Osteoblast (primary cell): ENCODE data around the gene PCED1B. TPM values are rescaled to one million over a fixed set of nuclear protein-coding genes. Genes with fewer than 3 reads are reported as not detected.

ENCODE experiments used
- DNase-seq: peaks from one replicate; pipeline ENCODE4 v3.0.0; 2011; ENCODE audit warnings: low spot score, mixed read lengths; ENCODE audit not compliant: insufficient read length; ENCODE audit errors: missing footprints
- H2AFZ ChIP-seq: 2 replicates; pipeline ENCODE4 v1.6.0; 2011; ENCODE audit warnings: mild to moderate bottlenecking, low read length
- H3K27ac ChIP-seq: 2 replicates; pipeline ENCODE4 v1.5.1; 2011; ENCODE audit warnings: mild to moderate bottlenecking, low read depth, low read length, moderate library complexity
- H3K27me3 ChIP-seq: 2 replicates; pipeline ENCODE4 v1.6.0; 2012; ENCODE audit warnings: mild to moderate bottlenecking, control low read depth, inconsistent platforms, low read length, moderate library complexity; ENCODE audit not compliant: insufficient read depth
- H3K36me3 ChIP-seq: 2 replicates; pipeline ENCODE4 v1.5.1; 2011; ENCODE audit warnings: mild to moderate bottlenecking, low read length, control low read depth, moderate library complexity; ENCODE audit not compliant: insufficient read depth
- H3K4me1 ChIP-seq: 2 replicates; pipeline ENCODE4 v1.5.1; 2011; ENCODE audit warnings: mild to moderate bottlenecking, low read length, control low read depth, moderate library complexity; ENCODE audit not compliant: insufficient read depth
- H3K4me2 ChIP-seq: 2 replicates; pipeline ENCODE4 v1.6.0; 2011; ENCODE audit warnings: mild to moderate bottlenecking, low read length; ENCODE audit not compliant: insufficient read depth
- H3K4me3 ChIP-seq: fragments of 200-600 bp; sonication (generic); 3 replicates; pipeline ENCODE4 v1.5.1; 2012; ENCODE audit warnings: mild to moderate bottlenecking, low read length, inconsistent platforms; ENCODE audit not compliant: insufficient read depth
- H3K79me2 ChIP-seq: 2 replicates; pipeline ENCODE4 v1.6.0; 2012; ENCODE audit warnings: mild to moderate bottlenecking, low read length, control low read depth, inconsistent platforms; ENCODE audit not compliant: insufficient read depth
- H3K9me3 ChIP-seq: 2 replicates; pipeline ENCODE4 v1.5.1; 2011; ENCODE audit warnings: low read depth, low read length, control low read depth
- H4K20me1 ChIP-seq: 2 replicates; pipeline ENCODE4 v1.6.0; 2012; ENCODE audit warnings: mild to moderate bottlenecking, low read length, control low read depth; ENCODE audit not compliant: insufficient read depth
- total RNA-seq: library from RNA; depleted of rRNA; stranded (reverse); fragments of >200 nt; gene quantifications from 2 replicates; pipeline ENCODE4 v1.2.3, GENCODE V29; 2012
- TF ChIP-seq, protein P1 (sequence below): IDR thresholded peaks from 2 replicates; pipeline ENCODE4 v1.5.1; 2011; ENCODE audit warnings: mild to moderate bottlenecking, low read depth, low read length, moderate library complexity; ENCODE audit errors: extremely low read depth

Gene PCED1B
- total RNA-seq, 1 donor = 0.36 TPM

DNA sequence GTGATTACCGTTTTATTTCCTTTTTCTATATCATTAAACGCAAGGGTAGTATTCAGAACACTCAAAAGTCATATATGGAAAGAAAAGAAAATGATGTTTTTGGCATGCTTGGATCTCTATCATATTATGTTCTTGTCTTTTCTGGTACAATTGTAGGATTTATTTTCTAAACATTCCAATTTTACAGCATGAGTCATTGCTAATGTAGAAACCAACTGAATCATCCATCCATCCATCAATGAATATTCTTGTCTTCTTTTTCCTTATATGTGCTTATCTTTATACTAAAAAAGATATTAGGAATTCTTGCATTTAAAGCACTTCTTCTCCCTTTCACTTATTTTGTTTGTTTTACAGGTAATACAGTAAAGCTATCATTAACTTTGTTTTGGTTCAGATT, 20.7 kb downstream of the PCED1B start:
- TF ChIP-seq, protein P1, sequence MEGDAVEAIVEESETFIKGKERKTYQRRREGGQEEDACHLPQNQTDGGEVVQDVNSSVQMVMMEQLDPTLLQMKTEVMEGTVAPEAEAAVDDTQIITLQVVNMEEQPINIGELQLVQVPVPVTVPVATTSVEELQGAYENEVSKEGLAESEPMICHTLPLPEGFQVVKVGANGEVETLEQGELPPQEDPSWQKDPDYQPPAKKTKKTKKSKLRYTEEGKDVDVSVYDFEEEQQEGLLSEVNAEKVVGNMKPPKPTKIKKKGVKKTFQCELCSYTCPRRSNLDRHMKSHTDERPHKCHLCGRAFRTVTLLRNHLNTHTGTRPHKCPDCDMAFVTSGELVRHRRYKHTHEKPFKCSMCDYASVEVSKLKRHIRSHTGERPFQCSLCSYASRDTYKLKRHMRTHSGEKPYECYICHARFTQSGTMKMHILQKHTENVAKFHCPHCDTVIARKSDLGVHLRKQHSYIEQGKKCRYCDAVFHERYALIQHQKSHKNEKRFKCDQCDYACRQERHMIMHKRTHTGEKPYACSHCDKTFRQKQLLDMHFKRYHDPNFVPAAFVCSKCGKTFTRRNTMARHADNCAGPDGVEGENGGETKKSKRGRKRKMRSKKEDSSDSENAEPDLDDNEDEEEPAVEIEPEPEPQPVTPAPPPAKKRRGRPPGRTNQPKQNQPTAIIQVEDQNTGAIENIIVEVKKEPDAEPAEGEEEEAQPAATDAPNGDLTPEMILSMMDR = no peak
- no peak overlapping the region for H3K27ac ChIP-seq
- no peak for DNase-seq
- no peaks in the 10 kb centered on the region for H4K20me1 ChIP-seq
- H3K4me1 ChIP-seq = peaks cover 45% of the 10 kb centered on the region
- no peak overlapping the region for H2AFZ ChIP-seq
- H3K79me2 ChIP-seq = no peaks in the 10 kb centered on the region
- no peaks in the 10 kb centered on the region for H3K36me3 ChIP-seq
- no peaks in the 10 kb centered on the region for H3K9me3 ChIP-seq
- no peak overlapping the region for H3K4me2 ChIP-seq
- H3K4me3 ChIP-seq = no peak overlapping the region
- H3K27me3 ChIP-seq = no peaks in the 10 kb centered on the region

GRCh38 chr12:47102406-47102805, 23.0 kb downstream of the PCED1B start:
- no peak overlapping the region for H3K4me3 ChIP-seq
- H3K27ac ChIP-seq = peak overlapping the region; percentile 55
- TF ChIP-seq, protein P1 = no peak
- no peak overlapping the region for H2AFZ ChIP-seq
- H3K36me3 ChIP-seq = no peaks in the 10 kb centered on the region
- H3K4me2 ChIP-seq = no peak overlapping the region
- no peaks in the 10 kb centered on the region for H3K9me3 ChIP-seq
- no peaks in the 10 kb centered on the region for H3K79me2 ChIP-seq
- no peaks in the 10 kb centered on the region for H4K20me1 ChIP-seq
- DNase-seq = no peak
- peaks cover 24% of the 10 kb centered on the region for H3K4me1 ChIP-seq
- H3K27me3 ChIP-seq = no peaks in the 10 kb centered on the region

DNA sequence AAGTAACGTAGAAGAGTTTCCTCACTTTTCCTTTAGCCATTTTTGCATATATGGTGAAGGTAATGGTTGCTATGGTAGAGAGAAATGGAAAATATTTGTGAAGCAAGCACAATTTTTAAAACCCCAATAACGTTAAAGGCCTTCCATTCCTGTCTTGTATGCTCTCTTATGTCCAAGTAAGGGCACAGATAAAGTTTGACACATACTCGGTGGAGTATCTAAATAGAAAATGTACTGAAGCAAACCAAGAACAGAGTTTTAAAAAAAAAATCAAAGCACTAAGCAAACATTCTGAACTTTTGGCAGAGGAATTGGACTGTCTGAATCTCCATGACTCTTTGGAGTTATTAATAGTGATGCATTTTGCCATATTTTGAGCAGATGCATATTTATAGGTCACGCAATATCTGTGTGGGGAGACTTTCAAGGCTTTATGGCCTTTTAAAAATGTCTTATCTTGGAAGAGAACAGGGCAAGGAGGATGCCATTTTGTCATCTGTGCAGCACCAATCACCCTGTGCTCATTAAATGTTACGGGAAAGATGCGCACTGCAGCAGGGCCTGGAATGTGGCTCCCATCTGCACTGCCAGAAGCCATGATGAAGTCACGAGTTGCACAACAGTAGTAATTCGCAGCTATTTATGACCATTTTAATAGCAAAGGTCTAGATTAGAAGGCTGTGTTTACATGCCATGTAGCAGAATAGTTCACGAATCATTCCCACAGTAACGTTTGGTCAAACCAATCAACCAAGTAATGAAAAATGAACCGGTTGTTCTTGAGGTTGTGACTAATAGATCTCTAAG, 23.6 kb downstream of the PCED1B start:
- DNase-seq = no peak
- no peaks in the 10 kb centered on the region for H3K79me2 ChIP-seq
- H2AFZ ChIP-seq = no peak overlapping the region
- no peaks in the 10 kb centered on the region for H4K20me1 ChIP-seq
- no peak overlapping the region for H3K4me2 ChIP-seq
- H3K27me3 ChIP-seq = no peaks in the 10 kb centered on the region
- H3K9me3 ChIP-seq = no peaks in the 10 kb centered on the region
- TF ChIP-seq, protein P1 = no peak
- no peaks in the 10 kb centered on the region for H3K36me3 ChIP-seq
- H3K4me1 ChIP-seq = peaks cover 18% of the 10 kb centered on the region
- no peak overlapping the region for H3K4me3 ChIP-seq
- peak overlapping the region; percentile 71 for H3K27ac ChIP-seq

DNA sequence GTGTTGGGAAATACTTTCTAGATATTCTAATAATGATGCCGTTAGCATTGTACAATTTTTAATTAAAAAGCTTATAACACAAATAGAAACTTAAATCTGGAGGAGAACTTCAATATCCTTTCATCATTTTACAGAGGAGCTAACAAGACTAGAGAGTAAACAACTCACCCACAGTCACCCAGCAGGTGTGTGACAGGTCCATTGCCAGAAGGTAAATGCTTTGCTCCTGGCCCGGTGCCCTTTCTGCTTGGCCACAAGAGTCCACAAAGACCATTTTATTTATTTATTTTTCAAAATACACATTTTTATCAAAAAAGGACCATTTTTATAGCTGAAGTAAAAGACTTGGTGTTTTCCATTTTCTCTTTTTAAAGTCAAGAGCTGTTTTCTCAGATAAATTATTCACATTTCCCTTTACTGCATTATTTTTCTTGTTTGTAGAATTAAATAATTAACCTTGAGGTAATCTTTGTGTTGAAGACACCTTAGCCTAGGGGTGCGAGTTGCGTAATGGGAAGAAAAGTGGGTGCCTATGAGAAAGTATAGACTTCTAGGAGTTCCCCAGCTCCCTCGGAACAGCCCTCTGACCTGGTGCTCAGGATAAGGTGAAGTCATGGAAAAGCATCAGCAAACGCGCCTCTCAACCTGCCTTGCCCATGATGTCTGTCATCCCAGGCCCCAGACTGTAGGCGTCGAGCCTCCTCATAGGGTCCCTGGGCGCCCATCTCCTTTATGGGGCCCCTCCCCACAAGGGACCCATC, 26.7 kb downstream of the PCED1B start:
- H3K9me3 ChIP-seq = no peaks in the 10 kb centered on the region
- no peaks in the 10 kb centered on the region for H3K36me3 ChIP-seq
- no peak overlapping the region for H3K27ac ChIP-seq
- H3K4me3 ChIP-seq = no peak overlapping the region
- TF ChIP-seq, protein P1 = no peak
- H3K79me2 ChIP-seq = no peaks in the 10 kb centered on the region
- H4K20me1 ChIP-seq = no peaks in the 10 kb centered on the region
- H3K4me2 ChIP-seq = no peak overlapping the region
- no peak for DNase-seq
- no peak overlapping the region for H2AFZ ChIP-seq
- H3K4me1 ChIP-seq = peaks cover 8% of the 10 kb centered on the region
- no peaks in the 10 kb centered on the region for H3K27me3 ChIP-seq
